AG09319 (cell line): ENCODE results near the gene IL16.
"Not testable (repeated sequence)": the region's sequence is repeated elsewhere in the genome, so short reads cannot be mapped to it uniquely, and the experiment has no call there.

ENCODE experiments used
- DNase-seq: peaks from one replicate; pipeline ENCODE4 v3.0.0-alpha.2; 2010; ENCODE audit warnings: low read depth; ENCODE audit errors: extremely low read depth
- TF ChIP-seq, protein P1 (sequence below): IDR thresholded peaks from 2 replicates; pipeline ENCODE4 v1.5.1; 2011; ENCODE audit warnings: low read depth, mild to moderate bottlenecking, inconsistent platforms, low read length, moderate library complexity

The IL16 gene

GRCh38 chr15:81157195-81157938 lies 39.3 kb upstream of the IL16 start:
- DNase-seq = no peak
- TF ChIP-seq, protein P1, sequence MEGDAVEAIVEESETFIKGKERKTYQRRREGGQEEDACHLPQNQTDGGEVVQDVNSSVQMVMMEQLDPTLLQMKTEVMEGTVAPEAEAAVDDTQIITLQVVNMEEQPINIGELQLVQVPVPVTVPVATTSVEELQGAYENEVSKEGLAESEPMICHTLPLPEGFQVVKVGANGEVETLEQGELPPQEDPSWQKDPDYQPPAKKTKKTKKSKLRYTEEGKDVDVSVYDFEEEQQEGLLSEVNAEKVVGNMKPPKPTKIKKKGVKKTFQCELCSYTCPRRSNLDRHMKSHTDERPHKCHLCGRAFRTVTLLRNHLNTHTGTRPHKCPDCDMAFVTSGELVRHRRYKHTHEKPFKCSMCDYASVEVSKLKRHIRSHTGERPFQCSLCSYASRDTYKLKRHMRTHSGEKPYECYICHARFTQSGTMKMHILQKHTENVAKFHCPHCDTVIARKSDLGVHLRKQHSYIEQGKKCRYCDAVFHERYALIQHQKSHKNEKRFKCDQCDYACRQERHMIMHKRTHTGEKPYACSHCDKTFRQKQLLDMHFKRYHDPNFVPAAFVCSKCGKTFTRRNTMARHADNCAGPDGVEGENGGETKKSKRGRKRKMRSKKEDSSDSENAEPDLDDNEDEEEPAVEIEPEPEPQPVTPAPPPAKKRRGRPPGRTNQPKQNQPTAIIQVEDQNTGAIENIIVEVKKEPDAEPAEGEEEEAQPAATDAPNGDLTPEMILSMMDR = no peak

DNA sequence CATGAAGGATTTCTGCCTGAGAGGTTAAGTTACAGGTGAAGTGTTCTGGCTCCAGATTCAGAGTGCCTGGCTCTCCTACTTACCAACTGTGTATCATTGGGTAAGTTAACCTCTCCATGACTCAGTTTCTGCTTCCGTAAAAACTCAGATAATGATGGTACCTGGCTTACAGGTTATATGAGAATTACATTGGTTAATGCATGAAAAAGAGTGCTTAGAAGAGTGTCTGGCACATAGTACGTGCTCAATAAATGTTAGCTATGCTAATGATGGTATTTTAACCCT lies 38.8 kb upstream of the IL16 start:
- no peak for DNase-seq
- TF ChIP-seq, protein P1 = no peak

GRCh38 chr15:81158561-81158960 lies 38.1 kb upstream of the IL16 start:
- not testable (repeated sequence) for DNase-seq

DNA sequence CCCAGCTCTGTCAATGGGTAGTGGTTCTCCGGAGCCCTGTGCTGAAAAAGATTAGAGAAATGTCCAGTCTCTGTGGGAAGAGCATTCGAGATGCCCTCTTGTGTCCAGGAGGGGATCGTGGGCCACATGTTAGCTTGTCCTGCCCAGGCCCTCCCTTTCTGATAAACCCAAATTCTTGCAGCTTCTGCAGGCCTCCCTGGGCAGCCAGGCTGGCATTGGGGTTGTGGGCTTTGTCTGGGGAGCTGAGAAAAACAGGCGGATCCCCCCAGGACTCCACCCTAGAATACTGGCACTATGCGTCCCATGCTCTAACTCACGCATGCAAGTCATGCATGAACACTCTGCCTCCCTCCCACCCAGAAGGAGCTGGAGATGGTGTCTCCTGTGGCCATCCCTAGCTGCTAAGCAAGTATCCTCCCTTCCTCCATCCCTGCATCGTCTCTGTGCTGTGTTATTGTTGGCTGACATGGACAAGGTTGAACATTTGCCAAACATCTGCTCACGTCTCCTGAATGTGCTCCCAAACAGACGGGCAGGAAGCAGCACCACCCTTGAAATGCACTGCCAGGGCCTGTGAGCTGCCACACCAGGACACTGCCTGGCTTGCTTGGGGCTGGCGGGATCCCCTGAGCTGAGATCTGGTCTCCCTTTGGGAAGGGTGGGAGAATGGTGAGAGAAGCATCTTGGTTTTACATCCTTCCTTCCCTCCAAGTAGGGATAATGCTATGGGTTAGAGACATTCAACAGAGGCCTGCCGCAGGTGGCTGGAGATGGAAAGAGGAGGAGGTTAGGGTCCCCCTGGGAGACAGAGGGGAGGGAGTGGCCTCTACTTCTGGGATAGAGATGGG lies 36.1 kb upstream of the IL16 start:
- TF ChIP-seq, protein P1 = no peak

GRCh38 chr15:81161160-81161673 lies 35.5 kb upstream of the IL16 start:
- TF ChIP-seq, protein P1 = no peak
- no peak for DNase-seq

More for the DNA sequence above, 36.1 kb upstream of the IL16 start:
- DNase-seq = peak; percentile 89

GRCh38 chr15:81161851-81162250 lies 34.8 kb upstream of the IL16 start:
- TF ChIP-seq, protein P1 = no peak

GRCh38 chr15:81163961-81164800 lies 32.5 kb upstream of the IL16 start:
- peak; percentile 75 for DNase-seq

More at GRCh38 chr15:81161851-81162250, 34.8 kb upstream of the IL16 start:
- no peak for DNase-seq

More at GRCh38 chr15:81163961-81164800, 32.5 kb upstream of the IL16 start:
- TF ChIP-seq, protein P1 = peak; percentile 41
